8988T (cell line): ENCODE results near the gene GAN.

Experiments
- DNase-seq: peaks from one replicate; pipeline ENCODE4 v3.0.0; 2011

The GAN gene, protein sequence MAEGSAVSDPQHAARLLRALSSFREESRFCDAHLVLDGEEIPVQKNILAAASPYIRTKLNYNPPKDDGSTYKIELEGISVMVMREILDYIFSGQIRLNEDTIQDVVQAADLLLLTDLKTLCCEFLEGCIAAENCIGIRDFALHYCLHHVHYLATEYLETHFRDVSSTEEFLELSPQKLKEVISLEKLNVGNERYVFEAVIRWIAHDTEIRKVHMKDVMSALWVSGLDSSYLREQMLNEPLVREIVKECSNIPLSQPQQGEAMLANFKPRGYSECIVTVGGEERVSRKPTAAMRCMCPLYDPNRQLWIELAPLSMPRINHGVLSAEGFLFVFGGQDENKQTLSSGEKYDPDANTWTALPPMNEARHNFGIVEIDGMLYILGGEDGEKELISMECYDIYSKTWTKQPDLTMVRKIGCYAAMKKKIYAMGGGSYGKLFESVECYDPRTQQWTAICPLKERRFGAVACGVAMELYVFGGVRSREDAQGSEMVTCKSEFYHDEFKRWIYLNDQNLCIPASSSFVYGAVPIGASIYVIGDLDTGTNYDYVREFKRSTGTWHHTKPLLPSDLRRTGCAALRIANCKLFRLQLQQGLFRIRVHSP

DNA sequence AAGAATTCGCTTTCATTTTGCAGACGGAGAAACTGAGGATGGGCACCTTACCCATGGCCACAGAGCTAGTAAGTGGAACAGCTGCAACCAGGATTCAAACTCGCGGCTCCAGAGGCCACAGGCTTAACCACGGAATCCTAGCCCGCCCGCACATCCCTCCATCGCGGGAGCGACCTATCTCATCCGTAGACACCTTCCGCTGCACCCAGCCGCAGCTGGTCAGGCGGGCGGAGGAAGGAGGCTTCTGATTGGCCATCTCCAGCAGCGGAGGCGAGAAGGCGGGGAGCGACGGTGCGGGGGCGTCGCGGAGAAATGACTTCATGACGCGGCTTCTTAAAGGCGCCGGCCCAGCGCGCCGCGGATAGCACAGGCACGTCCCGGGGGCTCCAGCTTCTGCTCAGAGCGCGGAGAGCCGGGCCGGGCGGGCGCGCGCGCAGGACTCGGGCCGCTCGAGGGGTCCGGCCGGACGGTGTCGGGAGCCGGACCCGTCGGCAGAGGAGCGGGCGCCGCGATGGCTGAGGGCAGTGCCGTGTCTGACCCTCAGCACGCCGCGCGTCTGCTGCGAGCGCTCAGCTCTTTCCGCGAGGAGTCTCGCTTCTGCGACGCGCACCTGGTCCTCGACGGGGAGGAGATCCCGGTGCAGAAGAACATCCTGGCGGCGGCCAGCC is at the start of gene GAN:
TSS of gene GAN (plus strand) at position 360 of the 668 bp plus-strand sequence. CDS start at position 512, 152 bp downstream.
- DNase-seq, result peak; percentile 92

DNA sequence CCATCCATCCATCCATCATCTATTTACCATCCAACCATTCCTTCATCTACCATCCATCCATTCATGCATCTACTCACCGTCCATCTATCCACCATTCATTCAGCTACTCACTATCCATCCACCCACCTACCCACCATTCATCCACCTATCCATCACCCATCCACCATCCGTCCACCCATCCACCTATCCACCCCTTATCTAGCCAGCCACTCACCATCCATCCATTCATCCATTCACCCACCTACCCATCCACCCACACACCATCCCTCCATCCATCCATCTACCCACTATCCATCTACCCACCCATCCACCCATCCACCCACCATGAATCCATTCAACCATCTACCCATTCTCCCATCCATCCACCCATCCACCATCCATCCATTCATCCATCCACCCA is 49.7 kb upstream of the GAN start:
- no peak for DNase-seq

DNA sequence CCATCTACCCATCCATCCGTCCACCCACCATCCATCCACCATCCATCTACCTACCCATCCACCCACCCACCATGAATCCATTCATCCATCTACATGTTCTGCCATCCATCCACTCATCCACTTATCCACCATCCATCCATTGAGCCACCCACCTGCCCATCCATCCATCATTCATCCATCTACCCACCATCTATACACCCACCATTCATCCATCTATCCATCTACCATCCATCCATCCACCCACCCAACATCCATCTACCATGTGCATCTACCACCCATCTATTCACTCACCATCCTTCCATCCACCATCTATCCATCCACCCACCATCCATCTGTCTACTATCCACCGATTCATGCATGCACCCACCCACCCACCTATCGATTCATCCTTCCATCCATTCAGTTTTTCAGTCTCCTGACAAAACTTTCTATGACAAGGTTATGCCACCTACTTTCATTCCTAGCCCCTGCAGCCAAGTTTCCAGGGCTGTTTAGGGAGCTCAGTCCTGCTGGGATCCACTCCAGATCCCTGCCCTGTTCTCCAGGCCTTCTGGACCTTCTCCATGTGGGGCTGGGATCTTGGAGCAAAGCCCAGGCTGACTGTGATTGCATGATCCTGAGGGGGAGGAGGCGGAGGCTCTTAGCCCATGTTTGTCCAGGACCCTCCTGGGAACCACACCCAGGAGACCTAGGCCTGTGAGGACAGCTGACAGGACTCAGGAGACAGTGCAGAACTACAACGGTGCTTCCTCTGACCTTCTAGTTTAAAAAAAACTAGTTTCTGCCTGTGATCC is 48.9 kb upstream of the GAN start:
- DNase-seq, result no peak

DNA sequence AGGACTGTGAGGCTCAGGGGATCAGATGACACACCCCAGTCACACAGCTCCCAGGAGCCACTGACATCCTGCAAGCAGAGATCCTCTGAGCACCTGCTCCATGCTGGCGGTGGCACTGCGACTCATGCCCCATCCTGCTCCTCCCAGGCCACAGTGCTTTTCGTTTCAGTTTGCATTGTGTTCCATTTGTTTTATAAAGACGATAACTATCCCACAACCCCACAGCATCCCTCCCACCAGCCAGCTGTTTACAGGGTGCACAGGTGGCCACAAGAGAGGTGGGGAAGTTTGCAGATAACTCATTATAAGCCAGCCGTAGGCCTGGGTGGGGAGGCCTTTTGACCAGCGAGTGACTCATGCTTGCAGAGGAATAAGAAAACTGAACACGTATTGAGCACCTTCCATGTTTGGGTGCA is 48.1 kb upstream of the GAN start:
- no peak for DNase-seq

DNA sequence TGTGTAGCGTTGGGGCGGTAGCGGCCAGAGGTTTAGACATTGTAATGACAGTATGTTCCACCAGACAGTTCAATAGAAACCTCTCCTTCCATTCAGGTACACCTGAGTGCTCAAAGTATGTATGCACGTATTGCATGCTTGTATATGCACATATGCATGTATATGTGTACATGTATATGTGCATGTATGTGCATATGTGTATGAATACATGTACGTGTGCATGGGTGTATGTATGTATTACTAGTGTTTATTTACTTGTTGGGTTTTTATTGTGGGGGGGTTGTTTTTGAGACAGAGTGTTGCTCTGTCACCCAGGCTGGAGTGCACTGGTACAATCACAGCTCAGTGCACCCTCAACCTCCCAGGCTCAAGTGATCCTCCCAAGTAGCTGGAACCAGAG is 46.3 kb upstream of the GAN start:
- no peak for DNase-seq

DNA sequence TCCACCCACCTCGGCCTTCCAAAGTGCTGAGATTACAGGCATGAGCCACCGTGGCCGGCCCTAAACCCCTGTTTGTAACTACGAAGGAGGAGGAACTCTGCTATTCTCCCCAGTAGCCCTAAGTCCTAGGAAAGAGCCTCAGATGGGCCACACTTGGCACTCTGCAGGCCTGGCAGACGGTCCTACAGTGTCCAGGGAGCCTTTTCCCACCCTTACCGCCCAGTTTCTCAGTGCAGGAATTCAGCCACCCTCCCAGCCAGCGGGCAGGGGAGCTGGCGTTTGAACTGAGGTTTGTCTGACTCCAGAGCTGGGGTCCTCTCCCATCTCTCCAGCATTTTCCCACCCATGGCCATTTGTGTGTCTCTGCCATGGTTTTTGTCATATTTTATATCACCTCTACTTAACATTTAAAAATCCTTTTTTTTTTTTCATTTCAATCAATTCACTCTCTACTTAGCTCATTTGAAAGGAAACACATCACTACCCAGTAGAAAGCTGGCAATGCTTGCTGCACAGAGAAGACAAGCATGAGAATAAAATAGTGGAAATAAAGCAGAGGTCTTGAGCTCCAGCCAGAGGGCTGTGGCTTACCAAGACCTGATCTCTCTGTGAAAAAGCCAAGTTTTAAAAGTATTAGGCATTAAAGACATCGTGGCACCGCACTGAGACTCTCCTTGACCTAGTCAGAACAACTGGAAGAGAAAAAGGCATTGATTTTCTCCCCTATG is 41.4 kb upstream of the GAN start:
- DNase-seq, result no peak

DNA sequence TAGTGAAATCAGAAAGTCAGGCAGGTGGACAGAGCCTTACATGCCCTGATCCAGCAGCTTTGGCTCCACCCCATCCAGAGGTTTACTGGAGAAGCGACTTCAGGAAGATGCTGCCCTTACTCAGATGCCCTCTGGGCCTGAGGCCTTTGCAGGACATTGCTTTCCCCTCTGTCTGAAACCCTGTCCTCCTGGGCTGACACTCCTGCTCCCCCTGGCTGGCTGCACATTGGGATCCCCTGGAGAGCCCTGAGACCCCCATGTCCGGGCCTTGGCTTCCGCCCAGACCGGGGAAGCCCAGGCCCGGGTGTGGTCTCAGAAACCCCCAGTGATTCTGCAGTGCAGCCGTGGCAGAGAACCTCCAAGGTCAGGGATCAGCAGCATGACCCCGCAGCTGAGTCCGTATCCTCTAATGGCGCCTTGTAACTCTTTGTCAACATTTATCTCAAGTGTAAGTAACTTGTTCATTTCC is 39.7 kb upstream of the GAN start:
- DNase-seq, result no peak

DNA sequence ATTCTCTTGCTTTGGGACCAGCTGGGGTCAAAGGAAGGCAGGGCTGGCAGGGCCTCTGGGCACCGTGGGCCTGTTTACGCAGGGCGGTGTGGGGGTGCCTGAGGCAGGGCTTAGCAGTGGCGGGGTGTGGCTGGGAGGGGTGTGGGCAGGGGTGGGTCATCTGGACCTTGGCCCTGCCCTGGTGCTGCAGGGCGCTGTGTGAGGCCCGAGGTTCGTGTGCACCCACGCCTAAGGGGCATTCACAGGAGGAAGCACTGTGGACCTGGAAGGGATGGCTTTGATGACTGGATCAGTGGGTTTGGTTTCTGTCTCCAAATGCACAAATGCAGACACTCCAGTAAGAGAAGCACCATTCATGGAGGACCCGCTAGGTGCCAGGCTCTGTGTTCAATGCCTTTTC is 39.0 kb upstream of the GAN start:
- DNase-seq, result no peak

DNA sequence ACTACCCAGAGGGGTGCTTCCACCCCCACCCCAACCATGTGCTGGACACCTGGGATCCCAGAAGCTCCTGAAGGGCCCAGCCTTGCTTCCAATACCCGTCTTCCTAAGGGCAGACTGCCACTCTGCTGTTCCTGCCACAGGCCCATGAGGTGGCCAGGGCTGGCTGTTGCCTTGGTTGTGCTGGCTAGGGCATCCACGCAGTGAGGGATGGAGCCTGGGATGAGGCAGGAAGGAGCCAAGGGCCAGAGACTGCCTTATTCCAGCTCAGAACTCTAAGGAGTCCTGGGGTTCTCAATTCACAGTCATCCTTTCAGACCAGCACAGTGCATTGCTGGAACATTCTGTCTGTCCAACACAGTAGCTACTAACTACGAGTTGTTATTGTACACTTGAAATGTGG is 38.4 kb upstream of the GAN start:
- DNase-seq, result no peak

DNA sequence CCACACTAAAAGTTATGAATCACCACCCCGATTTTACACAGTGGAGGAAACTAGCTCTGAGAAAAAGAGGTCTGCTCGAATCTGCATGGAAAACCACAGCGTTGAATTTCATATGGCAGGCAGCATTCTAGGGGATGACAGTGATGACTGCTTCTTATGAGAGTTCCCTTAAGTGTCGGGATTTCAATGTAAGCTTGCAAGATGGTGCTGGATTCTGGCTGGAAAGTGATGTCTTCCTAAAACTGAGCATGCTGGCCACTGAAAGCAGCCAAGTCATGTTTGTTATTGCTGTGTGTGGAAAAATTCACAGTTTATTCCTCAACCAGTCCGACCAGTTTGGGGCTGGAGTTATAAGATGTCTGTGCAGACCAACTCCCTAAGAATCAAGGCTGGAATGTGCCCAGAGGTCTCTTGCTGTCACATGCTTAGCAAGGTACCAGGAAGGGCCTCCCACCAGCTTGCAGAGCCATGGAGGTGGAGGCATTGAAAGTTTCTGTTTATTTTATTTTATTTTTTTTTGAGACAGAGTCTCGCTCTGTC is 37.2 kb upstream of the GAN start:
- DNase-seq, result no peak

DNA sequence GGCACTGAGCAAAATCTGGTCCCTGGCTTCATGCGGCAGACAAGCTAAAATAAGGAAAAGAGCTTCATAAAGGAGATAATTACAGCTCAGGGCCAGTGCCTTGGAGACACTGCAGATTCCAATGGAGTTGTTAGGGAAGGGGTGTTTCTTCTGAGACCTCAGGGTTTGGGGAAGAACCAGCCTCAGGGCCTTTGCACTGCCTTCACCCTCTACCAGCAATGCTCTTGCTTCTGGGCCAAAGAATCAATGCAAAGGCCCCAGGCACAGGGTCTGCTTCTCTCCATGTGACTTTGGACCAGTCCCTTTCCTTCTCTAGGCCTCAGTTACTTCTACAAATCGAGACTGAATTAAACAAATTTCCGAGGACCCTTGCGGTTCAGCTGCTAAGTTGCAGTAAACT is 36.2 kb upstream of the GAN start:
- no peak for DNase-seq

DNA sequence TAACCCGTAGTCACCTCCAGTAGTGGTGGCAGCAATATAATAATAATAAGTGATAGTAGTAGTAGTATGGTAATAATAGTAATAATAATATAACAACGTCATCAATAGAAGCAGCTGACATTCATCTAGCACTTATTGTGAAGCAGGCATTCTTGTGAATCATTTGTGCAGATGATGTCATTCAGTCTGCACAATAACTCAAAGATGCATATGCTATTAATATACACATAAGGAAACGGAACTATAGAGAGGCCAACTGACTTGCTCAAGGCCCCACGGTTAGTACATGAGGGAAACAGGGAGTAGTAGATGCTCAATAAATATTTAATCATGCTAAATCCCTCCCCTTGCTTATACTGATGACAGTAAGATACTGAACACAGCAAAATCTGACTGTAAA is 35.4 kb upstream of the GAN start:
- no peak for DNase-seq

DNA sequence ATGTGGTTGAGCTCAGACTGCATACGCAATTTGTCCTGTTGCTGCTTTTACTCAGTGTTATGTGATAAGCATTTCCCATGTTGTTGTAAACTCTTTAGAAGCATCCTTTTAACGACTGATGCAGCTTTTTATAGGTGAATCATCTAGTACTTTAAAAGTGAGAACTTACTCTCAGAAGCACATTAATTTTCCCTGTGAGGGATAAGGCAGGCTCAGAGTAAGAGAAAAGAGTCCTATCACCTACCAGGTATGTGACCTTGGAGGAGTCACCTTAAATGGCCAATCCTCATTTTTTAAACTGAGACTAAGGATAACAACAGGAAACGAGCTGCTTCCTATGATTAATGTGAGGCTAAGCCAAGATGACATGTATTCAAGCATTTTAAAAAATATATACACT is 34.4 kb upstream of the GAN start:
- no peak for DNase-seq

DNA sequence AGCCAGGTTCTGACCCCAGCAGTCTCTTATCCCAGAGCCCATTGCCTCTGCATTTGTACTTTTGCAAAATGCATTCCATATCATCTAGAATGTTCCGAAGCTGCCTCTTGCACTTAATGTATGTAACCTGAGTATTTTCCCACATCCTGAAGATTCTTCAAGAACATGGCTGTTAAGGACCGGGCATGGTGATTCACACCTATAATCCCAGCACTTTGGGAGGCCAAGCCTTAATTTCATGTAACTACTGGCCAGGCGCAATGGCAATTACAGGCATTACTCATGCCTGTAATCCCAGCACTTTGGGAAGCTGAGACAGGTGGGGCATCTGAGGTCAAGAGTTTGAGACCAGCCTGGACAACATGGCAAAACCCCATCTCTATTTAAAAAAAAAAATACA is 31.7 kb upstream of the GAN start:
- DNase-seq, result no peak

DNA sequence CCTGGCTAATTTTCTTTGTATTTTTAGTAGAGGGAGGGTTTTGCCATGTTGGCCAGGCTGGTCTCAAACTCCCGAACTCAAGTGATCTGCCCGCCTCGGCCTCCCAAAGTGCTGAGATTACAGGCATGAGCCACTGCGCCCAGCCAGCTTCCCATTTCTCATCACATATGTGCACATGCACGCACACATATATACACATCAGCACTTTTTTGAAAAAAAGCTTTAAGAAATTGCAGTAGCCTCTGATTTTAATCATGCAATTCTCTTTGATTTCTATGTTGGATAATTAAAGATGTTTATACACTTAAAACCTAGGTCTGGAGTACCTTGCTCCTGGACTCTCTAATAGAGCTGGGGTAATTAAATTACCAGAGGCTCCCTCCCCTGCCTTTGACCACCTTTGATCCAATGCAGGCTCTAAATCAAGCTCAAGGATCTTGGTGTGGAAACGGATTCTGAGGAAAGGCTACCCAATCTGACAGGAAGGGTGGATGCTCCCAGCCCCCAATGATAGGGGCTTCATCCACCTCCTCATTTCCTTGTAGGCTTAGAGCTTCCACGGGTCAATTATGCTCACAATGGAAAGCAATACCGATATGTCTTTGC is 29.7 kb upstream of the GAN start:
- no peak for DNase-seq

DNA sequence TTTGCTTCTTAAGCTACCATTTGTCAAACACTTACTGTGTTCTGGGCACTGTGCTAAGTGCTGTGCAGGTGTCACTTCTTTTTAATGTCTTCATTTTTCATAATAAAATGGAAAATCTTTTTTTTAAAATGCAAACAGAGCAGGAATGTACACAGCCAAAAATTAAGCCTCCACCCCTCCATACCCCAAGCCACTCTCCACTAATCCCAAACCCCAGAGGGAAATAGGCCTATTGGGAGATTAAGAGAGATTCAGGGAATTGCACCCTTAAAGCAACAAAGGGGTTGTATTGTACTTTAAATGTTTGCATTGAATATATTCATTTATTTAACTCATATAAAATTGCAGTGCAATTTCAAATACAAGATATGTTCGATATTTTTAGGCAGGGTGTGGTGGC is 28.6 kb upstream of the GAN start:
- no peak for DNase-seq

DNA sequence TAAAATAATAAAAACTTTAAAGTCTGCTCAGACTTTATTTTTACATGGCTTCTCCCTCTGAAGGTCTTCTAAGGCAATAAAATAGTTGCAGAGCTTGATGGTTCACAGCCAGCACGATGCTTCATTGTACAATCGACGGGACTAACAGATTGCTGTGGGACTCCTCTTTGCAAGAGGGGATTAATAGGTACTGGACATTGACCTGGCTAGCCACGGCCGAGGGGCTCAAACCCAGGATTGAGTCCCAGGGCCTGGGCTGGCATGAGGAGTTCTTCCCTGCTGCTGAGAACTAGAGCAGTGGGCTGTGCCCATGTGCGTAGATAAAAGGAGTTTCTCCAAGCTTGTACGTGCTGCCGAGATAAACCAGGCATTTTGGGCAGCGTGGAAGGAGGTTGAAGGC is 23.6 kb upstream of the GAN start:
- DNase-seq, result no peak

DNA sequence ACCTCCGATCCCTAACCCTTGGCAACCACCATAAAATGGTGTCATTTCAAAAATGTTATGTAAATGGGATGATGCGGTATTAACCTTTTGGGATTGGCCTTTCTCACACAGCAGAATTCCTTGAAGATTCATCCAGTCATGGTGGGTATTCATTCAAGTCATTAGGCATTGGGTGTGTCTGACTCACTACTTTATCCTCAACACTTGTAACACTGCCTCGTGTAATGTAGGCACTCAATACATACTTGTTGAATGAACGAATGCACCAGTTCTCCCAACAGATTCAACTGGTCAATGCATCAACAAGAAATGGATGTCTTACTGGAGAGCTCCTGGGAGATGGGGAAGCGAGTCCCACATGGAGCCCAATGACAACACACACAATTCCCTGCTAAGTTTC is 21.8 kb upstream of the GAN start:
- DNase-seq, result no peak

DNA sequence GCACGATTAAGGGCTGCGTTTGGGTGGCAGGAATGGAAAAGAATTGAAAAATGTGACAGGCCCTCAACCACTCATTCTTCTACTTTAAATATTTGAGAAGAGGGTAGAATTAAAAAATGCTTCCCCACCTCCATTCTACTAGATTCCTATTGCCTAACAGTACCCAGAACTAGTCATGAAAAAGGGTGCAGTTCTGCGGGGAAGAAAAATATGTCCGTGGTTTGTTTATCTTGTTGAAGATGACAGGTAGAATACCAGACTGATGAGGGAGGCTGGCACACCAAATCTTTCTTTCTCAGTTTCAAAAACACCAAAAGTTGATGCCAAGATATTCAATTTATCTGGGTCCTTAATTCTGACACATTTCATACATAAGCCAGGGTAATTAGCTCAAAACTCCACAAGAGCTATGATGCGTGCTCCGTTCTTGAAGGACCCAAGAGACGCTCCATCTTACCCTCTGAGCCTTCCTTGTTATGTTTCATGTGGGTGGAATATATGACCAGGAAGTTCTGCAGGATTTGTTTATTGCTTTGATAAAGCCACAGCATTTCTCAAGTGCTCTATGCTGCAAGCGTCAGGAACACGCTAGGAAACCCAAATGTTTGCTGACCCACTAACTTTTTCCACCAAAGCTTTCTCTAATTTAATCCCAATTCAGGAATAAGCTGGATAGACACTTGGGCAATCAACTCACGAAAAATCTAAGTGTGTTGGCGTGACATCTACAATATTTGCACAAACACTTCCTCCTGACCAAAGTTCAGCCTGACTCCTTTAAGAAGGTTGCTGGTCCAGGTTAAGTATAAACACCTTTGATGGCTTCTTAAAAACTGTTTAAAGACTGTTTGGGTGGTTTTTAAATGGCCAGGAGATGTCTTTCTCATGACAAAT is 20.6 kb upstream of the GAN start:
- DNase-seq, result no peak

DNA sequence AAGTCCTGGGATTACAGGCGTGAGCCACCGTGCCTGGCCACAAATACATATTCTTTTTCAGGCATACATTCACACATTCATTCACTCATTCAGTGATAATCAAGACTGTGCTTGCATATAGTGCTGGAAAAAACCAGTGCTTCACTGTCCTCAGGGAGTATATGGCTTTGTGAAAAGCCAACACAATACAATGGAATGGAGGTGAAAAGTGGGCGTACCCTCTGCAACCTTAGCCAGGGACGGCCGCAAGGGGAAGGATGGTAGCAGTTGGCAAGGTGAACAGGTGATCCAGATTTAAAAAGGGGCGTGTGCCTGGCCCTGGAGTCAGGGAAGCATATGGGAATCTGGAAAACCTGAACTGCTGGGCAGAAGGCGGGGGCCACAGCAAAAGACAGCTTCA is 18.1 kb upstream of the GAN start:
- DNase-seq, result no peak

DNA sequence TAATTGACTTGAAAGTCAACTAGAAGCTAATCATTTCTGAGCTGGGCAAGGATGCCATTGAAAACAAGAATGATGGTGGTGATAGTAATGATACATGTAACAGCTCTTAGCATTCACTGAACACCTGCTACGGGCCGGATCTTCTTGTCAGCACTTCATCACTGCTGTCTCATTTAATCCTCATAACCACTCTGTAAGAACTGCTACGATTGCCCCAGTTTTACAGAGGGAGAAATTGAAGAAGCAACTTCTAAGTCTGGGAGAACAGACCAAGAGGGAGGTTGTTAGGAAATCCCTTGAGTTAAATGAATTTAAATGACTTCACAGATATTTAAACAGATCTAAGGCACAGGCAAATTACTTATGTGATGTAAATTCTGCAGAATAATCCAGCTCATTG is 7.0 kb upstream of the GAN start:
- no peak for DNase-seq
